GM21529 (cell line): ENCODE measurements around the gene SGSH.
"Not testable (repeated sequence)": the region's sequence is repeated elsewhere in the genome, so short reads cannot be mapped to it uniquely, and the experiment has no call there.

ENCODE experiments used
- ATAC-seq: cut with Tn5 transposase; IDR thresholded peaks from one replicate; pipeline ENCODE4 v1.9.1; 2021; ENCODE audit not compliant: unreplicated experiment

SGSH gene

GRCh38 chr17:80253631-80254395 lies 33.7 kb upstream of the SGSH start:
- no peak for ATAC-seq

- no peak for ATAC-seq
Measured at GRCh38 chr17:80252871-80253270, 32.7 kb upstream of the SGSH start.

GRCh38 chr17:80251966-80252365 lies 31.8 kb upstream of the SGSH start:
- no peak for ATAC-seq

GRCh38 chr17:80248894-80249710 lies 29.0 kb upstream of the SGSH start:
- ATAC-seq: no peak

GRCh38 chr17:80248001-80248893 lies 28.1 kb upstream of the SGSH start:
- ATAC-seq: no peak

GRCh38 chr17:80247561-80247960 lies 27.4 kb upstream of the SGSH start:
- no peak for ATAC-seq

- no peak for ATAC-seq
Measured at GRCh38 chr17:80246726-80247125, 26.6 kb upstream of the SGSH start.

- no peak for ATAC-seq
Measured at GRCh38 chr17:80246266-80246681, 26.1 kb upstream of the SGSH start.

- ATAC-seq: no peak
Measured at GRCh38 chr17:80245566-80246265, 25.6 kb upstream of the SGSH start.

- ATAC-seq: no peak
Measured at GRCh38 chr17:80244871-80245509, 24.9 kb upstream of the SGSH start.

- ATAC-seq: not testable (repeated sequence)
Measured at GRCh38 chr17:80244448-80244847, 24.3 kb upstream of the SGSH start.

GRCh38 chr17:80243526-80244433 lies 23.6 kb upstream of the SGSH start:
- ATAC-seq: no peak

- ATAC-seq: no peak
Measured at GRCh38 chr17:80242505-80242904, 22.4 kb upstream of the SGSH start.

- no peak for ATAC-seq
Measured at GRCh38 chr17:80237386-80237785, 17.3 kb upstream of the SGSH start.

GRCh38 chr17:80236911-80237310 lies 16.8 kb upstream of the SGSH start:
- ATAC-seq: no peak

GRCh38 chr17:80233202-80233601 lies 13.1 kb upstream of the SGSH start:
- ATAC-seq: no peak

- no peak for ATAC-seq
Measured at GRCh38 chr17:80232438-80232837, 12.3 kb upstream of the SGSH start.

- no peak for ATAC-seq
Measured at GRCh38 chr17:80229011-80229410, 8.9 kb upstream of the SGSH start.

- no peak for ATAC-seq
Measured at GRCh38 chr17:80228477-80228876, 8.3 kb upstream of the SGSH start.
